Measurements from ENCODE around the gene SMURF1. TPM values are rescaled to one million over a fixed set of nuclear protein-coding genes. Genes with fewer than 3 reads are reported as not detected.

The SMURF1 gene
- total and polyA plus RNA-seq, 5 donors, result 4.5 to 14.7 (median 9.5) TPM

- Histone ChIP-seq H3K4me3 (ENCODE audit: low read length) (no peak overlapping the region), H3K27me3 (ENCODE audit: control insufficient read depth, insufficient read depth) (no peaks in the 10 kb centered on the region), H3K27ac (ENCODE audit: low read length) (peak overlapping the region; percentile 95), H3K9me3 (ENCODE audit: control insufficient read depth, low read length) (no peaks in the 10 kb centered on the region), H3K4me1 (ENCODE audit: control insufficient read depth, insufficient read depth, low read length) (peaks cover 8% of the 10 kb centered on the region)
- 48% methylated on average over 3 of the region's 3 CpGs for WGBS
- DNase-seq (peak in 1 of 3 donors; percentile 61), ATAC-seq (peak; percentile 67 to 74)
- intact Hi-C loops (cut with DNase I), result no loop called here
Measured at GRCh38 chr7:99095698-99096097, 48.2 kb downstream of the SMURF1 start.

GRCh38 chr7:99094401-99094800, 49.5 kb downstream of the SMURF1 start:
- Histone ChIP-seq H3K9me3 (ENCODE audit: control insufficient read depth, low read length) (no peaks in the 10 kb centered on the region), H3K27me3 (ENCODE audit: control insufficient read depth, insufficient read depth) (no peaks in the 10 kb centered on the region), H3K4me1 (ENCODE audit: control insufficient read depth, insufficient read depth, low read length) (peaks cover 9% of the 10 kb centered on the region), H3K27ac (ENCODE audit: low read length) (no peak overlapping the region), H3K4me3 (ENCODE audit: low read length) (no peak overlapping the region)
- intact Hi-C loops (cut with DNase I), result no loop called here
- DNase-seq, result no peak
- no peak for ATAC-seq

GRCh38 chr7:99092064-99092720, 51.7 kb downstream of the SMURF1 start:
- intact Hi-C loops (cut with DNase I), result no loop called here

GRCh38 chr7:99090771-99091542, 53.0 kb downstream of the SMURF1 start:
- H3K27me3 ChIP-seq (ENCODE audit: control insufficient read depth, insufficient read depth), result no peaks in the 10 kb centered on the region
- ATAC-seq, result no peak
- H3K4me3 ChIP-seq (ENCODE audit: low read length), result no peak overlapping the region
- H3K27ac ChIP-seq (ENCODE audit: low read length), result no peak overlapping the region
- intact Hi-C loops (cut with DNase I), result no loop called here
- peaks cover 7% of the 10 kb centered on the region for H3K4me1 ChIP-seq (ENCODE audit: control insufficient read depth, insufficient read depth, low read length)
- 85% methylated on average over 6 of the region's 6 CpGs for WGBS
- no peaks in the 10 kb centered on the region for H3K9me3 ChIP-seq (ENCODE audit: control insufficient read depth, low read length)
- no peak for DNase-seq

More at GRCh38 chr7:99092064-99092720, 51.7 kb downstream of the SMURF1 start:
- DNase-seq (no peak), ATAC-seq (no peak)
- Histone ChIP-seq H3K4me3 (ENCODE audit: low read length) (no peak overlapping the region), H3K27ac (ENCODE audit: low read length) (no peak overlapping the region), H3K4me1 (ENCODE audit: control insufficient read depth, insufficient read depth, low read length) (peaks cover 9% of the 10 kb centered on the region), H3K9me3 (ENCODE audit: control insufficient read depth, low read length) (no peaks in the 10 kb centered on the region), H3K27me3 (ENCODE audit: control insufficient read depth, insufficient read depth) (no peaks in the 10 kb centered on the region)
- WGBS, result 92% methylated on average over 11 of the region's 11 CpGs

GRCh38 chr7:99089914-99090629, 53.8 kb downstream of the SMURF1 start:
- Histone ChIP-seq H3K27me3 (ENCODE audit: control insufficient read depth, insufficient read depth) (no peaks in the 10 kb centered on the region), H3K27ac (ENCODE audit: low read length) (no peak overlapping the region), H3K9me3 (ENCODE audit: control insufficient read depth, low read length) (no peaks in the 10 kb centered on the region), H3K4me3 (ENCODE audit: low read length) (no peak overlapping the region), H3K4me1 (ENCODE audit: control insufficient read depth, insufficient read depth, low read length) (peaks cover 6% of the 10 kb centered on the region)
- ATAC-seq (no peak), DNase-seq (no peak)
- WGBS, result 89% methylated on average over 7 of the region's 7 CpGs
- intact Hi-C loops (cut with DNase I), result no loop called here

- no peak overlapping the region for H3K27ac ChIP-seq (ENCODE audit: low read length)
- 98% methylated on average over 2 of the region's 2 CpGs for WGBS
- no peak overlapping the region for H3K4me3 ChIP-seq (ENCODE audit: low read length)
- DNase-seq (no peak), ATAC-seq (no peak)
- peaks cover 2% of the 10 kb centered on the region for H3K4me1 ChIP-seq (ENCODE audit: control insufficient read depth, insufficient read depth, low read length)
- H3K9me3 ChIP-seq (ENCODE audit: control insufficient read depth, low read length), result no peaks in the 10 kb centered on the region
- H3K27me3 ChIP-seq (ENCODE audit: control insufficient read depth, insufficient read depth), result no peaks in the 10 kb centered on the region
- intact Hi-C loops (cut with DNase I), result no loop called here
Measured at GRCh38 chr7:99086944-99087343, 57.0 kb downstream of the SMURF1 start.

GRCh38 chr7:99086532-99086931, 57.4 kb downstream of the SMURF1 start:
- intact Hi-C loops (cut with DNase I), result no loop called here
- WGBS, result 96% methylated on average over 5 of the region's 5 CpGs
- Histone ChIP-seq H3K4me3 (ENCODE audit: low read length) (no peak overlapping the region), H3K4me1 (ENCODE audit: control insufficient read depth, insufficient read depth, low read length) (peaks cover 2% of the 10 kb centered on the region), H3K9me3 (ENCODE audit: control insufficient read depth, low read length) (no peaks in the 10 kb centered on the region), H3K27ac (ENCODE audit: low read length) (no peak overlapping the region), H3K27me3 (ENCODE audit: control insufficient read depth, insufficient read depth) (no peaks in the 10 kb centered on the region)
- no peak for ATAC-seq
- DNase-seq, result no peak

GRCh38 chr7:99083733-99084132, 60.2 kb downstream of the SMURF1 start:
- Histone ChIP-seq H3K27ac (ENCODE audit: low read length) (no peak overlapping the region), H3K4me3 (ENCODE audit: low read length) (no peak overlapping the region), H3K27me3 (ENCODE audit: control insufficient read depth, insufficient read depth) (no peaks in the 10 kb centered on the region), H3K9me3 (ENCODE audit: control insufficient read depth, low read length) (no peaks in the 10 kb centered on the region), H3K4me1 (ENCODE audit: control insufficient read depth, insufficient read depth, low read length) (peaks cover 5% of the 10 kb centered on the region)
- ATAC-seq (no peak), DNase-seq (no peak)
- intact Hi-C loops (cut with DNase I), result no loop called here
- WGBS, result 88% methylated on average over 3 of the region's 3 CpGs

GRCh38 chr7:99083068-99083651, 60.7 kb downstream of the SMURF1 start:
- Histone ChIP-seq H3K4me1 (ENCODE audit: control insufficient read depth, insufficient read depth, low read length) (peaks cover 5% of the 10 kb centered on the region), H3K27me3 (ENCODE audit: control insufficient read depth, insufficient read depth) (no peaks in the 10 kb centered on the region), H3K4me3 (ENCODE audit: low read length) (no peak overlapping the region), H3K27ac (ENCODE audit: low read length) (no peak overlapping the region), H3K9me3 (ENCODE audit: control insufficient read depth, low read length) (no peaks in the 10 kb centered on the region)
- DNase-seq (no peak), ATAC-seq (no peak)
- intact Hi-C loops (cut with DNase I), result no loop called here
- WGBS, result 65% methylated on average over 2 of the region's 2 CpGs

- Histone ChIP-seq H3K27me3 (ENCODE audit: control insufficient read depth, insufficient read depth) (no peaks in the 10 kb centered on the region), H3K9me3 (ENCODE audit: control insufficient read depth, low read length) (no peaks in the 10 kb centered on the region), H3K27ac (ENCODE audit: low read length) (no peak overlapping the region), H3K4me3 (ENCODE audit: low read length) (no peak overlapping the region), H3K4me1 (ENCODE audit: control insufficient read depth, insufficient read depth, low read length) (peaks cover 5% of the 10 kb centered on the region)
- 76% methylated on average over 6 of the region's 6 CpGs for WGBS
- ATAC-seq (peak in 1 of 2 donors; percentile 35), DNase-seq (no peak)
- intact Hi-C loops (cut with DNase I), result no loop called here
Measured at GRCh38 chr7:99080679-99081078, 63.2 kb downstream of the SMURF1 start.

- H3K4me3 ChIP-seq (ENCODE audit: low read length), result no peak overlapping the region
- peaks cover 5% of the 10 kb centered on the region for H3K4me1 ChIP-seq (ENCODE audit: control insufficient read depth, insufficient read depth, low read length)
- peak in 1 of 3 donors; percentile 52 for DNase-seq
- H3K27ac ChIP-seq (ENCODE audit: low read length), result no peak overlapping the region
- peak; percentile 57 to 68 for ATAC-seq
- intact Hi-C loops (cut with DNase I), result no loop called here
- no peaks in the 10 kb centered on the region for H3K9me3 ChIP-seq (ENCODE audit: control insufficient read depth, low read length)
- 65% methylated on average over 9 of the region's 9 CpGs for WGBS
- H3K27me3 ChIP-seq (ENCODE audit: control insufficient read depth, insufficient read depth), result no peaks in the 10 kb centered on the region
Measured at GRCh38 chr7:99079104-99079503, 64.8 kb downstream of the SMURF1 start.

Measured in right cardiac atrium (tissue), 5 donors.